CD4-positive, alpha-beta T cell treated with Interleukin-6 at 100 ng/mL for 8 hours (primary cell): ENCODE data around the gene ZMYND12.

Experiments
- DNase-seq: peaks from one replicate; pipeline ENCODE4 v3.0.0-alpha.2; 2020; ENCODE audit warnings: mixed read lengths, low spot score

The ZMYND12 gene

GRCh38 chr1:42392255-42392654 lies 63.6 kb downstream of the ZMYND12 start:
- DNase-seq: no peak

- no peak for DNase-seq
Measured at GRCh38 chr1:42386051-42386450, 69.8 kb downstream of the ZMYND12 start.

- DNase-seq: no peak
Measured at GRCh38 chr1:42385283-42385682, 70.5 kb downstream of the ZMYND12 start.

GRCh38 chr1:42381280-42381673 lies 74.5 kb downstream of the ZMYND12 start:
- DNase-seq: no peak

- peak; percentile 10 for DNase-seq
Measured at GRCh38 chr1:42380586-42381279, 75.1 kb downstream of the ZMYND12 start, which contains the start of gene RIMKLA. Gene RIMKLA, plus strand, starts transcription at chr1:42380792. Its CDS starts 143 bp downstream, at chr1:42380935.
